NCI-H510A (cell line): ENCODE results near the gene RUSC2.
"Not testable (repeated sequence)": the region's sequence is repeated elsewhere in the genome, so short reads cannot be mapped to it uniquely, and the experiment has no call there.

Experiments used
- DNase-seq: peaks from one replicate; lab custom pipeline; 2025; lab: John Stamatoyannopoulos, UW

Gene RUSC2

GRCh38 chr9:35489313-35490154 is at the start of gene RUSC2:
TSS of gene RUSC2 (plus strand) at chr9:35490111. CDS start at chr9:35546522, 56,411 bp downstream.
- DNase-seq, result peak; percentile 69

DNA sequence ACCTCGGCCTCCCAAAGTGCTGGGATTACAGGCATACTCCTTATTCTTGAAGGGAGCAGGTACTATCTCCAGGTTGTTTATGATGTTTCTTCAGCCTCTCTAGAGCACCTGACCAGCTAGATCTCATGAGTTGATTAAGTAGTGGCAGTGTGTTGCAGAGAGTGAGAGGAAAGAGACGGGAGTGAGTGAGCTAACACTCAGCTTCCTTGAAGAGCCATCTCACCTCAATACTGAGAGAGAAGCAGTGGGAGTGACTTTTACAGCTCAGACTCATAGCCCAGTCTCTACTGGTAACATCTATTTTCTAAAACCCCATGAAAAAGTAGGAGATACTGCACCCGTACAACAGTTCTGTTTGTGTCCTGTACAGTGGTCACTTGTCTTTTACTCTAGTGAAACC is 43.9 kb upstream of the RUSC2 start:
- DNase-seq, result no peak

GRCh38 chr9:35448496-35448895 is 41.4 kb upstream of the RUSC2 start:
- no peak for DNase-seq

GRCh38 chr9:35452481-35452880 is 37.4 kb upstream of the RUSC2 start:
- DNase-seq, result no peak

GRCh38 chr9:35453786-35454185 is 36.1 kb upstream of the RUSC2 start:
- DNase-seq, result no peak

- no peak for DNase-seq
Measured at GRCh38 chr9:35464141-35465025, 25.5 kb upstream of the RUSC2 start.

GRCh38 chr9:35470340-35470739 is 19.6 kb upstream of the RUSC2 start:
- DNase-seq, result no peak

- DNase-seq, result no peak
Measured at GRCh38 chr9:35470894-35471293, 19.0 kb upstream of the RUSC2 start.

DNA sequence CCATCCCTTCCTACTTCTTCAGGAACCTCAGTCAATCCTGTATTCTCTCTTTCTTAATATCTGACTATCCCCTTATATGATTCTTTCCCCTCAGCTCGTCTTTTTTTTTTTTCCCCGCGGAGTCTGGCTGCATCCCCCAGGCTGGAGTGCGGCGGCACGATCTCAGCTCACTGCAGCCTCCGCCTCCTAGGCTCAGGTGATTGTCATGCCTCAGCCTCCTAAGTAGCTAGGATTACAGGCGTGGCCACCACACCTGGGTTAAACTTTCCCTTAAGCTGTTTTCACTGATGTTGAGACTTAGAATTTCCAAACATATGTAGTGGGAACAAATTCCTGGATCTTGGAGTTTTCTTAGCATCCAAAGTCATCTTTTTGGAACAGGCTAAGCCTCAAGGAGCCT is 13.3 kb upstream of the RUSC2 start:
- DNase-seq, result no peak

- peak; percentile 7 for DNase-seq
Measured at GRCh38 chr9:35477211-35477855, 12.6 kb upstream of the RUSC2 start.

GRCh38 chr9:35478871-35479270 is 11.0 kb upstream of the RUSC2 start:
- no peak for DNase-seq

- DNase-seq, result no peak
Measured at GRCh38 chr9:35481347-35481975, 8.4 kb upstream of the RUSC2 start.

- no peak for DNase-seq
Measured at GRCh38 chr9:35482071-35482470, 7.8 kb upstream of the RUSC2 start.

- no peak for DNase-seq
Measured at GRCh38 chr9:35484406-35484805, 5.5 kb upstream of the RUSC2 start.

DNA sequence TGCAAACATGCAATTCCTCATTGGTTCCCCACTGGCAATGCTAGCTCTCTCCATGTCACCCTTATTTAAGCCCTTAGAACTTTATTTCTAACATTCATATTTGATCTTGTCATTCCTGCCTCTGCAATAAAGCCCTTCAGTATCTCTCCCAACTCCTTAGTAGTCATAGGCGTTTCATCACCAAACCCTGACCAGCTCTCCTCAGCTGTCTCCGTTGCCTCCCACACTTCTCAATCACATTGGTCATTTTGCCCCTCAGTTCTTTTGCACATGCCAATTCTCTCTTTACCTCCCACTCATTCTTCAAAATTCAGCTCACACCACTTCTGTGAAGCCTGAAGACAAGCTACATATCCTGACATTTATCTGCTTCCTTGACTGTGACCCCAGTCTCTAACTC is 2.8 kb upstream of the RUSC2 start:
- no peak for DNase-seq

DNA sequence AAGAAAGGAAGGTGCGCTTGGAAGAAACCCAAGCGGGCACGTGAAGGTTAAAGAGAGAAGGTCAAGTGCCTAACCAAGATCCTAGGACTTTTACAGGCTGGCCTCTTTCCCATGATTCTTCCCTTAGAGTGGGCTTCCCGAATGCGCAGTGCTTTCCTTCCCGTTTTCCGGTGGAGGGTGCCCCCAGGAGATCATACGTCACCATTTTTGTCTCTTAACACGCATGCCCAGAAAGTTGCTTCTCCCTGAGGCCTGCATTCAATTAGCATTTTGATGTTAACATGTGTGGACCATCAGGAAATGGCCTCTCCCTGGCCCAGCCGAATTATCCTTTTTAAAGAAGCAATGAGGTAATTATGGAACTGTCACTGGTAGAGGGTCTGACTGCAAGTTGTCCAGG is 1.9 kb upstream of the RUSC2 start:
- no peak for DNase-seq

- DNase-seq, result no peak
Measured at GRCh38 chr9:35488566-35489312, 1.2 kb upstream of the RUSC2 start.

DNA sequence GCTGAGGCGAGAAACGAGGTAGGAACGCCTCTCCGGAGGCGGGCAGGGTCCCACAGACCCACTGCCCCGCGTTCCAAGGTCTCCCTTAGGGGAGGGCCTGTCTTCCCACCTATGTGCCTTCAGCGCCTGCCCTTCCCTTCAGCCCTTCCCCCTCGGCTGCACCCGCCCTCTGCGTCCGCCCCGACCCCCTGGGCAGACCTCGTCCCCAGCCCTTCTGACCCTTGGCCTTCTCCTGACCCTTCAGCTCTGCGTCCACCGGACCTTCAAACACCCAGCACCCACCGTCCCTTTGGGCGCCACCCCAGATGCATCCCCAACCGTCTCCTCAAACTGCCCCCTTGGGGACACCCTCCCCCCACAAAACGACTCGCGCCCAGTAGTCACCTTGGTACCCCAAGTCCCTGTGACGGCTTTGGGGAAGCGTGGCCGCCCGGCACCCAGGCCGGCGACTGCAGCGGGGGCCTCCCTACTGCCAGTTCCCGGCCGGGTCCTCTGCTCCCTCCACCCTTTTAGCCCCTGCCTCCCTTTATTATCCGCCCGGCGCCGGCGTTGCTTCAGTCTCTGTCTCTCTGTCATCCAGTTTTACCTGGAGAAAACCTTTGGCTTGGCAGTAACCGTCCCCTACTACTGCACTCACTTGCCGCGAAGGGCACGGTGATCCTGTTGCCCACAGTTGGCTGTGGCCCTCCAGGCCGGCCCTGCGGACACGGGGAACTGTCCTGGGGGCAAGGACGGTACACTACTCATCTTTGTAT is 421 bp downstream of the RUSC2 start:
- DNase-seq, result no peak

GRCh38 chr9:35490910-35491465 is 1.1 kb downstream of the RUSC2 start:
- DNase-seq, result no peak

GRCh38 chr9:35493119-35493518 is 3.2 kb downstream of the RUSC2 start:
- not testable (repeated sequence) for DNase-seq
